GM21825 (cell line): ENCODE measurements around the gene LSP1.

ENCODE experiments used
- ATAC-seq: cut with Tn5 transposase; IDR thresholded peaks from one replicate; pipeline ENCODE4 v1.9.1; 2021; ENCODE audit warnings: mild to moderate bottlenecking, moderate library complexity; ENCODE audit not compliant: unreplicated experiment

LSP1 gene

DNA sequence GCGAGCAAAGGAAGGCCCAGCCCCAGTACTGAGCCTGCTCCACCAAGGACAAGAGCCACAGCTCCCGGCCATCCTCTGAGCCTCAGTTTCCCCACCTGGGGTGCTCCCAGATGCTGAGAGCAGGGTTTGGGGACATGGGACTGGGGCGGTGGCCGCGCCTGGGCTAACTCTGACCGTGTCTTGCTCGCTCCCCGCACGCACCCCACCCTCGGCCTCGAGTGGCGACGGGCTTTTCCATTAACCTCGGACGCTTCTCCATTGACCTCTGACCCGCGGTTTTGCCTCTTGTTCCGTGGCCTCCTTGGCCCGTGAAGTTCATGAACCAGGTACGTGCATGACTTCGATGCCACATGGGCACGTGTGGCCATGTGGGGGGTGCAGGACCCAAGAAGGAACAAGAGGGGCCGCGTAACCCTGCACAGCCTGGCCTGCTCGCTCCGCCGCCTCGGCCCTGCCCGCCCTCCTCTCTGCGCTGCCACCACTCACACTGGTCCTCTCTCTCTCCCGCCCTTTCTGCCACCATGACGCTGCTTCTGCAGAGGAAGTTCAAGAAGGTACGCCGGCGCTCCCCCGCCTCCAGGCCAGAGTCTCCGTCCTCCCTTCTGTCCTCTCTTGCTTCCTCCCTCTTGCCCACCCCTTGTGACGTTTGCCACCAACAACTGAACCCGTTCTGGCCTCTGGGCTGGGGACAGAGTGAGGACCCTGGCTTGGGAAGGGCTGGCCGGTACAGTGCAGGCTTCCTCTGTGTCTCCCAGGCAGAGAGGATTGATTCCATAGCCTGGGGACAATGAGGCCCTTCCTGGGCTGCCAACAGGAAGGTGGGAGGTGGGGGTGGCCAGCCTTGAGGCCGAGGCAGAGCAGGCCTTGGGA is 73.5 kb downstream of the LSP1 start:
- no peak for ATAC-seq

DNA sequence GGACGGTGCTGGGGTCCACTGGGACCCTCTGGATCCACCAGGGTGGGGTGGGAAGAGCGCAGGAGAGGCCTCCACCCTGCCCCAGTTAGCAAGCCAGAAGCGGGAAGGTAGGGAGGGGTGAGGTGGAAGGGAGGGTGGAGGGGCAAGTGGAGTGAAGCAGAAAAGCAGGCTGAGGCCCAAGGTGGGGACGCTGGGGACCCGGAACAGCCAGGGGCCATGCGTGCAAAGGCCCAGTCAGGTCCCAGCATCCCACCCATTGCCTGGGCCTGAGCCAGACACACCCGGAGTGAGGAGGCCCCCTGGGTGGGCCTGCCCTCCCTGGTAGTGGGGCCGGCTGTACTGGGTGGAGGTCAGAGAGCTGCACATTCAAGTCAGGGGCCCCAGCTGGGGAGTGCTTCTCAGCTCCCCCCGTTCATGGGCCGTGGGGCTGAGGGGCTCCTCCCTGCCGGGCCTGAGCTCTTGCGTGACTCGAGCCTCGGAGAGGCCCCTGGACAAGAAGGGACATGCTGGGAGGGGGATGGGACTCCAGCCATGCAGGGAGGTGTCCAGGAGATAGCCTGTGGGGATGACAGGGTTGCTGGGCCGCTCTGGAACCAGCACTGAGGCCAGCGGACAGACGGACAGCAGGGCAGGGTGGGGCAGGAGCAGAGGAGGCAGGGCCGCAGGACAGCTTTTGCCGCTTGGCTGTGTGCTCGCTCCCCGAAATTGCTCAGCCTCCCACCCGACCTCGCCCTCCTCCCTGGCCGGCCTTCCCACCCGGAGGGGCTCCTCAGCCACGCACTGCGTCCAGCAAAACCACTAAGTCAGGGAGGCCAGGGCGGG is 74.4 kb downstream of the LSP1 start:
- ATAC-seq, result no peak

DNA sequence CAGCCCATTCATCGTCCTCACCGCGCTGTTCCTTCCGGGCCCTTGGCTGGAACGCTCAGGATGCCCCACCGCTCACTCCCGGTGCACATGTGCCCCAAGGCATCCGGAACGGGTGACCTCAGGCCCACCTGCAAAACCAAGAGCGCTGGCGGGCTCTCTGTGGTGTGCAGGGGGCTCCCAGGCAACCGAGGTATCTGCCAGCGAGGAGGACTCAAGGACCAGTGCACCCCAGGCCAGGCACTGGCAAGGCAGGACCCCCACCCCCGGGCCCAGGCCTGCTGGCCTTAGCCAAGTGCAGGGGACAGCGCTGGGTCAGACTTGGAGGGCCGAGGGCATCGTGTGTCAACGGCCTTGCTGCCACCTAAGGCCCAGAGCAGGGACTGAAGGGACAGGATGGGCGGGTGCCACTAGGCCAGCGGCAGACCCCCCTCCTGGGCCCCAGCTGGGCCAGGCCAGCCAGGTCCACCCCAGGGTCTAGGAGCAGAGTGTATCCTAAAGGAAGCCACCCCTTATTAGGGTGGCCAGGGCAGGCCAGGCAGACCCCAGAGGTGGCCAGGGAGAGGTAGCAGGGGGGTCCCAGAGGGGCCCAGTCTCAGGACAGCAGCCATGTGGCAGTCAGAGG is 75.1 kb downstream of the LSP1 start:
- ATAC-seq, result no peak

DNA sequence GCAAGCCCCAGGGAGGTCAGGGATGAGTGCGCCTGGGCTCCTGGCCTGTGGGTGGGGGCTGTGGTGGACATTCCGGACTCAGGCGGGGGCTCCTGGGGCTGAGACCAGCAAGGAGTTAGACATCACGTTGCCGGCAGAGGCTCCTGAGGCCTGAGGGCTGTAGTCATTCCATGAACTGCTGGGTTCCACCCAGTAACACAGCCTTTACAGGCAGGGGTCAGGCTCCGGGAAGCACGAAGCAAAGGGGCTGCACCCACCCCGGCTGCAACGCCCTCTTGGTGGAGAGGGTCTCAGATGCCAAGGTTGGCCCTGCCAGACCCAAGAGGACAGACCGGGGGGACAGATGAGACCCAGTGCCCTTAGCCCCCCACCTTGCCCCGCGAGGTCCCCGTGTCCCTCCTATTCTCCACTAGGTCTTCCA is 75.6 kb downstream of the LSP1 start:
- ATAC-seq, result no peak

DNA sequence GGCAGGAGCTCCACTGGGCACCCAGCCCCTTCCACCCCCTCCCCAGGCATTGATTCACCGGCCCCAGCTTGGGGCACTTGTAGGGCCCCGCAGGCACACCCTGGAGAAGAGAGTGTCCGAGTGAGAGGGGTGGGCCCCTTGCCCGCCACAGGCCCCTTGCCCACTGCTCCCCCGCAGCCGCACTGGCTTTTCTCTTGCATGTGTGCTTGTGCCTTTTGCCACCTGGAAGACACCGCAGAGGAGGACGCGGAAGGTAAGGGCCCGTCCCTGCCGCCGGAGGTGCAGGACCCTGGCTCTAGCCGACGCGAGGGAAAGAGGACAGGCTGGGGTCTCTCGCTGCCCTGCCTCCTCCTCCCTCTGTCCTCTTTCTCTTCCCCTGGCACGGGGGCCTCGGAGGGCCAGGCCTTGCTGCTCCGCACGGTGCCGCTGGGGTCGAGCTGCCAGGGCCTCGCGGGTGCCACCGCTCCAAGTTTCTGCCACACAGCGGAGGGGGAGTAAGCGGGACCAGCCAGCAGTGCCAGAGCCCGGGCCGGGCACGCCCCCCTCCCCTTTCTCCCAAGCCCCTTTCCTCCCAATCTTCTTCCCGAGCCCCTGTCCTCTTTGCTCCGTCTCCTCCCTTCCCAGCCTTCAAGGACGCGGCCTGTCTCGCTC is 76.1 kb downstream of the LSP1 start:
- ATAC-seq, result no peak

GRCh38 chr11:1929621-1930461 is 77.0 kb downstream of the LSP1 start:
- no peak for ATAC-seq

DNA sequence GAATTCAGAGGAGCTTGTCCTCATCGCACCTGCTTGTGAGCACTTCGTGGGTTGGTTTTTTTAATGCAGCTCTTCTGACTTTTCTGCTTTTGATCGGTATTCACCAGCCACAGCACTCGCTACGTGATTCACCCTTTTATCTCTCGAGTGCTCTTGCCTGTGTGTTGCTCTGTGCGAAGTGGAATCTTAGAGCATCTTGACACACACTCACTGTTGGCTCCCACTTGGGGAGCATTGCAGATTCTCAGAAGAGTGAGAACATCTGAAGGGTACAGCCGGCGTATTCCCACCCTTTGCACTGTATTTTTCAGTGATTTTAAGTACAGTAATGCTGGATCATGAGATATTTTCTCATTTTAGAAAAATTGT is 77.6 kb downstream of the LSP1 start:
- ATAC-seq, result no peak

- ATAC-seq, result no peak
Observed at GRCh38 chr11:1931341-1932104, 78.6 kb downstream of the LSP1 start.

- ATAC-seq, result no peak
Observed at GRCh38 chr11:1932105-1932480, 79.2 kb downstream of the LSP1 start.

DNA sequence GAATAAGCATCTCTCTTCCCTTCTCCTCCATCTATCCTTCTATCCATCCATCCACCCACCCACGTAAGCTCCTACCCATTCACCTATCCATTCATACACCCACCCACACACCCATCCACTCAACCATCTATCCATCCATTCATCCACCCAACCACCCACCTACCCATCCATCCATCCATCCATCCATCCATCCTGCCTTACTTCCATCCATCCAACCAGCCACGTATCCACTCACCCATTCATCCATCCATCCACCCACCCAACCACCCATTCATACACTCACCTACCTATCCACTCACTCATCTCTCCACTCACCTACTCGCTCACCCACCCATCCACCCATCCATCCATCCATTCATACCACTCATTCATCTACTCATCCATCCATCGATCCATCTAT is 79.8 kb downstream of the LSP1 start:
- no peak for ATAC-seq

GRCh38 chr11:1933416-1934334 is 80.8 kb downstream of the LSP1 start:
- ATAC-seq, result no peak

- ATAC-seq, result no peak
Observed at GRCh38 chr11:1934335-1935155, 81.7 kb downstream of the LSP1 start.

- ATAC-seq, result no peak
Observed at GRCh38 chr11:1935156-1936071, 82.5 kb downstream of the LSP1 start.

DNA sequence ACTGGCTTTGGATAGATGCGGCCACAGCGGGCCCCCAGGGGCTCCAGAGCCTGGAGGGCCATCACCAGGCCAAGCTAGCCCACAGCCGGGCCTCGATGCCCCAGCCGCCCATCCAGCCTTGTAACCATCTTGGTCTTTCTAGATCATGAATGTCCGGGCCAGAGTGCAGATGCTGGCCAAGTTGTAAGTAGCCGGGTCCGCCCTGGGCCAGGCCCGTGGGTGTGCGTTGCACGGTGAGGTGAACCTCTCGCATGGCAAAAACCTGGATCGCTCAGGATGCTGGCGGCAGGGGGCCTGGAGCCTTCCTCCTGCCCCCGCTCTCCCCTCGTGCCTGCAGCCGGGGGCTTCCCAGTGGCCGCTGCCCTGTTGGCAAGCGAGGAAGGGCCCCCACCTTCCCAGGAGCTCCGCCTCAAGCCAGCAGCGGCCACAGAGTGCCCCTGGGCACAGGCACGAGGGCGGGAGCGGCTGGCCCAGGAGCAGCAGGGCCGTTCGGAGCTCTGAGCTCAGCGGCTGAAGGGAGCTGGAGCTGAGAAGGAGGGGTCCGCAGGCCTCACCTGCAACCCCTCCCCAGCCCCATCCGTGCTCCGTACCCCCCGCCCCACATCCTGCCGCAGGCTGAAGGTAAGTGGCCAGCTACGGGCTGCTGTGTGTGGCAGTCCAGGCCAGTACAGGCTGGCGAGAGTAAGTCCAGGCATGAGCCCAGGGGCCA is 83.3 kb downstream of the LSP1 start:
- ATAC-seq, result no peak

GRCh38 chr11:1936781-1937615 is 84.1 kb downstream of the LSP1 start:
- ATAC-seq, result no peak
